Esophagus muscularis mucosa (tissue), 4 donors: ENCODE measurements around the gene ATP1B1. TPM values are rescaled to one million over a fixed set of nuclear protein-coding genes. Genes with fewer than 3 reads are reported as not detected.

Experiments used
- DNase-seq: peaks from one replicate; pipeline ENCODE4 v3.0.0-alpha.2; 2017; ENCODE audit errors: extremely low spot score
- H3K27ac ChIP-seq, 4 donors: fragments of 200-600 bp; sonication (generic); replicated peaks in 1 of 4; 1 replicate in 3 of 4; 2 replicates in 1 of 4; pipeline ENCODE4 v1.5.1; 2016 to 2019; ENCODE audit warnings: mild to moderate bottlenecking in 1 of 4
- H3K27me3 ChIP-seq, 4 donors: fragments of 200-600 bp; sonication (generic); one replicate each; pipeline versions ENCODE4 v1.5.1 to v1.6.0; 2016 to 2019
- H3K36me3 ChIP-seq, 4 donors: fragments of 200-600 bp; sonication (generic); one replicate each; pipeline ENCODE4 v1.5.1; 2016 to 2019
- H3K4me1 ChIP-seq, 4 donors: fragments of 200-600 bp; sonication (generic); one replicate each; pipeline ENCODE4 v1.5.1; 2016 to 2019
- H3K4me3 ChIP-seq, 4 donors: fragments of 200-600 bp; sonication (generic); 1 replicate in 2 of 4; 2 replicates in 2 of 4; pipeline ENCODE4 v1.5.1; 2016 to 2019; ENCODE audit warnings: mild to moderate bottlenecking in 4 of 4, moderate library complexity in 1 of 4
- H3K9me3 ChIP-seq, 4 donors: fragments of 200-600 bp; sonication (generic); 1 replicate in 3 of 4; 2 replicates in 1 of 4; pipeline ENCODE4 v1.5.1; 2016 to 2019
- EP300 ChIP-seq: sonication (generic); formaldehyde crosslinking; IDR thresholded peaks from one replicate; pipeline ENCODE4 v1.6.1; 2017; ENCODE audit warnings: antibody characterized with exemption
- POLR2A ChIP-seq: fragments of 450-650 bp; IDR thresholded peaks from one replicate; pipeline ENCODE4 v1.6.1; 2017; ENCODE audit warnings: antibody characterized with exemption, moderate library complexity, mild to moderate bottlenecking, low read depth
- POLR2AphosphoS5 ChIP-seq, 2 donors: sonication (generic); formaldehyde crosslinking; IDR thresholded peaks; one replicate each; pipeline ENCODE4 v1.6.1; 2017; ENCODE audit warnings: antibody characterized with exemption in 2 of 2
- WGBS: methylation state at CpG from one replicate; pipeline ENCODE4 v1.1.5; 2018; 5-methylcytosine and 5-hydroxymethylcytosine counted together
- intact Hi-C: fragments of 100-400 bp; cut with DNase I; formaldehyde crosslinking; loops from one replicate; pipeline ENCODE4 v1.15.1; 2023
- total RNA-seq, 4 donors: library from RNA; depleted of rRNA; stranded (reverse); fragments of >200 nt; gene quantifications; one replicate each; pipeline versions ENCODE4 v1.1.0 to v1.2.1, GENCODE V29; 2016
- TF ChIP-seq, protein P1 (sequence below), 3 experiments: fragments of 200-600 bp in 2 of 3; fragments of 450-650 bp in 1 of 3; sonication (generic) in 2 of 3; IDR thresholded peaks; one replicate each; pipeline ENCODE4 v1.5.1; 2017 to 2019; ENCODE audit warnings: antibody characterized with exemption in 3 of 3, mild to moderate bottlenecking in 2 of 3, moderate library complexity in 1 of 3

ATP1B1 gene
- total RNA-seq: 10 to 100 TPM; 69.4 to 88.6 (median 78.3) TPM

DNA sequence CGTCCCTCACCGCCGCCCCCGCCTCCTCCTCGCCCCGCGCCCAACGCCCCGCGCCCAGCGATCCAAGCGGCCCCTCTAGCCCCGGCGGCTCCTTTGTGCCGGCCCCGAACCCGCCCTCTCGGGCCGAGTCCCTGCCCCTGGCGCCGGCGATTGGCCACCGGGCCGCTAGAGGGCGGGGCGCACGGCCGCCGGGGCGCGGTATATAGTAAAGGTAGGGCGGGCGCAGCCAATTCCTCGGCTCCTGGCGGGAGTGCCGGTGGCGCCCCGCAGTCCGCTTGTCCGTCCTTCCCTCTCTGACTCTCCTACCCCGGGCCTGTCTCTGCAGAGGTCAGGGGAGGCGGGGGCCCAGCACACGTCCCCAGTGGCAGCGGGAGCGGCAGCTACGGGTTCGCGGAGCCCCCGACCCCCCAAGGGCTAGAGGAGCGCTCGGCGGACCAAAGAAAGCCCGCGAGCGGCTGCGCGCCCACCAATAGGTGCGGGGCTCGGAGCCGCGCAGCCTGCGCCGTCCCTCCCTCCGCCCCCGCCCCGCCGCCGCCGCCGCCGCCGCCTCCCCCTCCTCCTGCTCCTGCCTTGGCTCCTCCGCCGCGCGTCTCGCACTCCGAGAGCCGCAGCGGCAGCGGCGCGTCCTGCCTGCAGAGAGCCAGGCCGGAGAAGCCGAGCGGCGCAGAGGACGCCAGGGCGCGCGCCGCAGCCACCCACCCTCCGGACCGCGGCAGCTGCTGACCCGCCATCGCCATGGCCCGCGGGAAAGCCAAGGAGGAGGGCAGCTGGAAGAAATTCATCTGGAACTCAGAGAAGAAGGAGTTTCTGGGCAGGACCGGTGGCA is at the start of gene ATP1B1:
Gene ATP1B1 (plus strand): TSS at position 596 of the 826 bp plus-strand sequence. CDS start 140 bp downstream, at position 736.
- 0% methylated on average over 3 of the region's 100 CpGs for WGBS
- DNase-seq: no peak
- no peaks in the 10 kb centered on the region for H3K9me3 ChIP-seq
- H3K4me3 ChIP-seq: peak within 1 kb of the TSS; percentile 68 to 98 (median 93)
- peaks cover 38 to 70% (median 66%) of the 10 kb centered on the region in 4 donors for H3K4me1 ChIP-seq
- TF ChIP-seq POLR2A: peak; percentile 88
- TF ChIP-seq, protein P1, sequence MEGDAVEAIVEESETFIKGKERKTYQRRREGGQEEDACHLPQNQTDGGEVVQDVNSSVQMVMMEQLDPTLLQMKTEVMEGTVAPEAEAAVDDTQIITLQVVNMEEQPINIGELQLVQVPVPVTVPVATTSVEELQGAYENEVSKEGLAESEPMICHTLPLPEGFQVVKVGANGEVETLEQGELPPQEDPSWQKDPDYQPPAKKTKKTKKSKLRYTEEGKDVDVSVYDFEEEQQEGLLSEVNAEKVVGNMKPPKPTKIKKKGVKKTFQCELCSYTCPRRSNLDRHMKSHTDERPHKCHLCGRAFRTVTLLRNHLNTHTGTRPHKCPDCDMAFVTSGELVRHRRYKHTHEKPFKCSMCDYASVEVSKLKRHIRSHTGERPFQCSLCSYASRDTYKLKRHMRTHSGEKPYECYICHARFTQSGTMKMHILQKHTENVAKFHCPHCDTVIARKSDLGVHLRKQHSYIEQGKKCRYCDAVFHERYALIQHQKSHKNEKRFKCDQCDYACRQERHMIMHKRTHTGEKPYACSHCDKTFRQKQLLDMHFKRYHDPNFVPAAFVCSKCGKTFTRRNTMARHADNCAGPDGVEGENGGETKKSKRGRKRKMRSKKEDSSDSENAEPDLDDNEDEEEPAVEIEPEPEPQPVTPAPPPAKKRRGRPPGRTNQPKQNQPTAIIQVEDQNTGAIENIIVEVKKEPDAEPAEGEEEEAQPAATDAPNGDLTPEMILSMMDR (IDR thresholded peaks at IDR 0.05): peak; percentile 69 to 73 (median 72)
- TF ChIP-seq POLR2AphosphoS5 (IDR thresholded peaks at IDR 0.05): peak; percentile 85 to 98
- TF ChIP-seq EP300: no peak
- H3K27ac ChIP-seq: peak within 1 kb of the TSS; percentile 90 to 98 (median 96)
- peaks cover 0 to 1% (median 0%) of the 10 kb centered on the region in 4 donors for H3K36me3 ChIP-seq
- H3K27me3 ChIP-seq: no peaks in the 10 kb centered on the region
- intact Hi-C loops: loop anchor here (5.0 to 10.0 kb wide), 4 partner anchors 378 to 762 kb away; partner anchors contain the start of gene SLC19A2

DNA sequence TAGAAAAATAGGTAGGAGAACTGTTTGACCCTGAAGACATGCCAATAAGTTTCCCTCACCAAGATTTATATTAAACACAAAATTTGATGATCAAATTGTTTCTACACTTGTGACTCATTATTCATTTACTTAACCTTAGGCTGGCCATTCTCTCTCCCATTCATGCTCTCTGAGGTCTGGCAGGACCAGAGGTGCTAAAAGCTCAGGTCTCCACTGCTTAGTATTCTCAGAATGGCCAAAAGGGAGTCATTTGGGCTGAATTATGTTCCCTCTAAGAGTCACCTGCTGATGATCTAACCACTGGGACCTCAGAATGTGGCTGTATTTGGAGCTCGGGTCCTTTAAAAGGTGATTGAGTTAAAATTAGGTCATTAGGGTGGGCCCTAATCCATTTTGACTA is 47.1 kb upstream of the ATP1B1 start:
- Histone ChIP-seq H3K27ac (no peak overlapping the region), H3K4me3 (no peak overlapping the region), H3K36me3 (no peaks in the 10 kb centered on the region), H3K27me3 (no peaks in the 10 kb centered on the region), H3K9me3 (peaks cover 0 to 7% (median 0%) of the 10 kb centered on the region in 4 donors), H3K4me1 (peaks cover 0 to 6% (median 0%) of the 10 kb centered on the region in 4 donors)
- intact Hi-C loops: no loop called here
- TF ChIP-seq, protein P1 (IDR thresholded peaks at IDR 0.05): no peak
- TF ChIP-seq POLR2A: no peak
- TF ChIP-seq EP300: no peak
- no peak for TF ChIP-seq POLR2AphosphoS5 (IDR thresholded peaks at IDR 0.05)
- DNase-seq: peak; percentile 29
- WGBS: 90% methylated on average over 1 of the region's 1 CpG

- Histone ChIP-seq H3K27me3 (no peaks in the 10 kb centered on the region), H3K4me1 (peaks cover 0 to 6% (median 0%) of the 10 kb centered on the region in 4 donors), H3K36me3 (no peaks in the 10 kb centered on the region), H3K27ac (peak overlapping the region in 1 of 4 donors; percentile 27), H3K4me3 (no peak overlapping the region), H3K9me3 (peaks cover 0 to 7% (median 0%) of the 10 kb centered on the region in 4 donors)
- 74% methylated on average over 9 of the region's 9 CpGs for WGBS
- intact Hi-C loops: no loop called here
- no peak for TF ChIP-seq POLR2A
- no peak for TF ChIP-seq EP300
- TF ChIP-seq, protein P1 (IDR thresholded peaks at IDR 0.05): no peak
- no peak for TF ChIP-seq POLR2AphosphoS5 (IDR thresholded peaks at IDR 0.05)
- peak; percentile 50 for DNase-seq
These were observed 46.3 kb upstream of the ATP1B1 start for GRCh38 chr1:169060043-169060722.

DNA sequence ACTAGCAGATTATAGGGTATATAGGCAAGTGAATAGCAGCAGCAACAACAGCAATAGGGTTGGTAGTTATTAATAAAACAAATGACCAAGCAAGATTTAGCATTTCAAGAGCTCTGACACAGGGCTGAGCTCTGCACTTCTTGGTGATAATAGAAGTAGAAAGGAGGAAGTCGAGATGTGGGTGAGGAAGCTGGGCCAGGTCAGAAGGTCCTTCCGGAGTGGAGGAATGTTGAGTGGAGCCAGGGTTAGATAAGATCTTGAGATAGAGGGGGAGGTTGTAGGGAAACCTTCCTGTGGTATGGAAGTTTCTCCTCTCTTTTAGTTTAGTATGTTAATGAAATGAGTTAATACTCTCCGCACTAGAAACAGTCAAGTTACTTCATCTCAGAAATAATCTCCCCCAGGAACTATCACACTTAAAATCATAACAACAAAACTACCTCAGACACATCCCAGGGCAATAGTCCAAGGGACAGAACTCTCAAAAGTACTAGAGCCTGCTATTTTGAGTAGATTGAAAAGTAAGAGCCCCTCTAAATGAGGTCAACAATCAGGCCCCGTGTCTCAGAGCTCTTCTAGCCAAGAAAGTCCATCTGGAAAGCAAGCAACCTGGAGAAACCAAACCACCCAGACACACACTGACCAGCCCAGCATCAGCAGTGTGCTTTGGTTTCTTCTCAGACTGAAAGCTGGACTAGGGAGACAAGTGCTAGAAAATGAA is 45.4 kb upstream of the ATP1B1 start:
- intact Hi-C loops: no loop called here
- Histone ChIP-seq H3K27me3 (no peaks in the 10 kb centered on the region), H3K9me3 (peaks cover 0 to 7% (median 0%) of the 10 kb centered on the region in 4 donors), H3K4me1 (peaks cover 0 to 6% (median 0%) of the 10 kb centered on the region in 4 donors), H3K36me3 (no peaks in the 10 kb centered on the region), H3K4me3 (no peak overlapping the region), H3K27ac (no peak overlapping the region)
- TF ChIP-seq POLR2A: no peak
- no peak for TF ChIP-seq POLR2AphosphoS5 (IDR thresholded peaks at IDR 0.05)
- TF ChIP-seq EP300: no peak
- TF ChIP-seq, protein P1 (IDR thresholded peaks at IDR 0.05): no peak
- 30% methylated on average over 4 of the region's 4 CpGs for WGBS
- peak; percentile 47 for DNase-seq
